Lower leg skin (tissue), 4 donors: ENCODE results near the gene ACYP2. TPM values are rescaled to one million over a fixed set of nuclear protein-coding genes. Genes with fewer than 3 reads are reported as not detected.

ENCODE experiments used
- DNase-seq, 2 donors: peaks; one replicate each; pipeline ENCODE4 v3.0.0-alpha.2; 2019; ENCODE audit warnings: low spot score in 2 of 2
- H3K4me3 ChIP-seq: fragments of 200-600 bp; sonication (generic); 2 replicates; pipeline ENCODE4 v1.5.1; 2017; ENCODE audit warnings: mild to moderate bottlenecking, low read depth; ENCODE audit not compliant: poor library complexity, severe bottlenecking
- POLR2A ChIP-seq, 2 donors: fragments of 450-650 bp; IDR thresholded peaks; one replicate each; pipeline ENCODE4 v1.6.1; 2016 to 2017; ENCODE audit warnings: antibody characterized with exemption in 2 of 2, mild to moderate bottlenecking in 1 of 2, moderate library complexity in 1 of 2
- WGBS, 2 donors: methylation state at CpG; one replicate each; pipeline ENCODE4 v1.1.5; 2018; 5-methylcytosine and 5-hydroxymethylcytosine counted together
- intact Hi-C: fragments of 100-400 bp; cut with DNase I; formaldehyde crosslinking; loops from one replicate; pipeline ENCODE4 v1.15.0; 2023; ENCODE audit warnings: low total_unique reads
- total RNA-seq, 4 donors: library from RNA; depleted of rRNA; stranded (reverse); fragments of >200 nt; gene quantifications; one replicate each; pipeline ENCODE4 v1.1.0, GENCODE V29; 2016
- TF ChIP-seq, protein P1 (sequence below), 3 donors: fragments of 450-650 bp; IDR thresholded peaks; one replicate each; pipeline ENCODE4 v1.5.1; 2016; ENCODE audit warnings: antibody characterized with exemption in 3 of 3, mild to moderate bottlenecking in 3 of 3, moderate library complexity in 2 of 3

The ACYP2 gene
- total RNA-seq, 4 donors from 2014 or later, result 11.4 to 15.6 (median 12.5) TPM

GRCh38 chr2:54076586-54076985, 38.8 kb upstream of the ACYP2 start:
- no peak for DNase-seq
- 89 to 97% methylated on average over 1 of the region's 1 CpG for WGBS, 2 donors
- intact Hi-C loops, result no loop called here
- TF ChIP-seq, protein P1, sequence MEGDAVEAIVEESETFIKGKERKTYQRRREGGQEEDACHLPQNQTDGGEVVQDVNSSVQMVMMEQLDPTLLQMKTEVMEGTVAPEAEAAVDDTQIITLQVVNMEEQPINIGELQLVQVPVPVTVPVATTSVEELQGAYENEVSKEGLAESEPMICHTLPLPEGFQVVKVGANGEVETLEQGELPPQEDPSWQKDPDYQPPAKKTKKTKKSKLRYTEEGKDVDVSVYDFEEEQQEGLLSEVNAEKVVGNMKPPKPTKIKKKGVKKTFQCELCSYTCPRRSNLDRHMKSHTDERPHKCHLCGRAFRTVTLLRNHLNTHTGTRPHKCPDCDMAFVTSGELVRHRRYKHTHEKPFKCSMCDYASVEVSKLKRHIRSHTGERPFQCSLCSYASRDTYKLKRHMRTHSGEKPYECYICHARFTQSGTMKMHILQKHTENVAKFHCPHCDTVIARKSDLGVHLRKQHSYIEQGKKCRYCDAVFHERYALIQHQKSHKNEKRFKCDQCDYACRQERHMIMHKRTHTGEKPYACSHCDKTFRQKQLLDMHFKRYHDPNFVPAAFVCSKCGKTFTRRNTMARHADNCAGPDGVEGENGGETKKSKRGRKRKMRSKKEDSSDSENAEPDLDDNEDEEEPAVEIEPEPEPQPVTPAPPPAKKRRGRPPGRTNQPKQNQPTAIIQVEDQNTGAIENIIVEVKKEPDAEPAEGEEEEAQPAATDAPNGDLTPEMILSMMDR (IDR thresholded peaks at IDR 0.05), result no peak
- no peak for TF ChIP-seq POLR2A (IDR thresholded peaks at IDR 0.05)
- H3K4me3 ChIP-seq, result no peak overlapping the region

DNA sequence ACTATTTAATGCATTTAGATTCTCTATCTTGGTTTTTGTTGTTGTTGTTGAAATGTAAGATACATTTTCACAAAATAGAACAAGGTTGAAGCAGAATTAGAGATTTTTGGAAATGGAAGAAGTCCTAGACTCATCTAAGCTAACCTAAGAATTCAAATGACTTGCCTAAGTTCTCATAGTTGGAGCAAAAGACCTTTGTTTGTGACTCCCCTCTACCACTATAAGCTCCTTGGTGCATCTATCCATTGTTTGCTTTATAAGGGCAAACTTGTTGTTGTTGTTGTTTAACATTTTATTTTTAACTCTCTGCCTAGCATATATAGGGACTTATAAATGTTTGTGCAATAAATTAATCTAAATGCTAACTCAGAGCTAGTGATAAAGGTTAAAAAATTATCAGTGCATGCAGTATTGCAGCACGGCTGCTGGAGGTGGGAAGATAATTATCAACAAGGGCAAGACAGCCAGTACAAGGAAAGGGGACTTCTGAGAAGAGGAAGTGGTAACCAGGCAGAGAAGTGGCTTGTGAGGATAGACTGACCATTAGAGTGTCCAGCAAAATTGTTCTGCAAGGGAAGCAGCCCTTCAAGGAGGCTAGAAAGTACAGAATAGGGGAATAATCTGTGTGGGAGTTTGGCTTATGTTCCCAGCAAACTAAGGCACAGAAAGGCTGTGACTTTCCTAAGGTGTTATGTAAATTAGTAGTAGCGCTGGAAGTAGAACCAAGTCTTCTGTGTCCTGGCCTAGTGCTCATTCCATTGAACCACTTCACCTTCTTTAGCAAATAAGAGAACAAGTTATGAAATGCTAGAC, 38.1 kb upstream of the ACYP2 start:
- intact Hi-C loops, result no loop called here
- no peak for DNase-seq
- 90 to 96% methylated on average over 2 of the region's 2 CpGs for WGBS, 2 donors
- no peak for TF ChIP-seq POLR2A (IDR thresholded peaks at IDR 0.05)
- TF ChIP-seq, protein P1 (IDR thresholded peaks at IDR 0.05), result no peak
- no peak overlapping the region for H3K4me3 ChIP-seq

DNA sequence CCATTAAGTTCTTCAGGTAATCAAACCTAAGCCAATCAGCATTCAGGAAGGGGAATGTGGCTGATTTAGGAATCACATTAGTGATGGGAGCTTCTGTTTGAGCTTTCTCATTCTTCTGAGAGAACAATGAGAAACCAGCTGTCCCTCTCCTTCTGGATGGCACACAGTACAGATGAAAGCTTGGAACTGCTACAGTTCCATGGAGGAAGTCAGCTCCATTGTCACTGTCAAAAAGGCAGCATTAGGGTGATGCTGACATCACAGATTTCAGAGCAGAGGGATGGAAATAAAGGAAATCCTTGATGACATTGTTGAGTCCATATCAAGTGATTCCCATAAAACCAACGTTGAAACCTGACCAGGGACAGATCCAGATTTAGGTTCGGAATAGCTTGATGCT, 36.1 kb upstream of the ACYP2 start:
- intact Hi-C loops, result no loop called here
- H3K4me3 ChIP-seq, result no peak overlapping the region
- TF ChIP-seq, protein P1 (IDR thresholded peaks at IDR 0.05), result no peak
- no peak for TF ChIP-seq POLR2A (IDR thresholded peaks at IDR 0.05)
- no peak for DNase-seq
- WGBS, 2 donors, result 71 to 79% methylated on average over 2 of the region's 2 CpGs

GRCh38 chr2:54081574-54081973, 33.8 kb upstream of the ACYP2 start:
- intact Hi-C loops, result no loop called here
- DNase-seq, result no peak
- H3K4me3 ChIP-seq, result no peak overlapping the region
- TF ChIP-seq, protein P1 (IDR thresholded peaks at IDR 0.05), result no peak
- no peak for TF ChIP-seq POLR2A (IDR thresholded peaks at IDR 0.05)
- WGBS, 2 donors, result 82 to 87% methylated on average over 6 of the region's 6 CpGs

GRCh38 chr2:54083021-54083420, 32.4 kb upstream of the ACYP2 start:
- 86 to 90% methylated on average over 6 of the region's 6 CpGs for WGBS, 2 donors
- no peak for DNase-seq

More at GRCh38 chr2:54083021-54083420, 32.4 kb upstream of the ACYP2 start:
- no peak overlapping the region for H3K4me3 ChIP-seq
- intact Hi-C loops, result no loop called here
- TF ChIP-seq, protein P1 (IDR thresholded peaks at IDR 0.05), result no peak
- no peak for TF ChIP-seq POLR2A (IDR thresholded peaks at IDR 0.05)
